Thyroid gland (tissue), 4 donors: ENCODE measurements around the gene ZNF789. TPM values are rescaled to one million over a fixed set of nuclear protein-coding genes. Genes with fewer than 3 reads are reported as not detected.

Experiments used
- DNase-seq, 2 donors: peaks; one replicate each; pipeline ENCODE4 v3.0.0-alpha.2; 2019
- H3K27ac ChIP-seq, 3 donors: fragments of 200-600 bp; sonication (generic); 1 replicate in 2 of 3; 2 replicates in 1 of 3; pipeline ENCODE4 v1.5.1; 2016 to 2019; ENCODE audit warnings: mild to moderate bottlenecking in 1 of 3, moderate library complexity in 1 of 3
- H3K27me3 ChIP-seq: fragments of 200-600 bp; sonication (generic); one replicate; pipeline ENCODE4 v1.5.1; 2019
- H3K36me3 ChIP-seq, 2 donors: fragments of 200-600 bp; sonication (generic); one replicate each; pipeline ENCODE4 v1.5.1; 2016 to 2019
- H3K4me1 ChIP-seq, 2 donors: fragments of 200-600 bp; sonication (generic); one replicate each; pipeline ENCODE4 v1.5.1; 2017 to 2019
- H3K4me3 ChIP-seq, 3 donors: fragments of 200-600 bp; sonication (generic); replicated peaks in 1 of 3; 1 replicate in 2 of 3; 2 replicates in 1 of 3; pipeline ENCODE4 v1.5.1; 2016; ENCODE audit warnings: mild to moderate bottlenecking in 1 of 3
- H3K9me3 ChIP-seq: fragments of 200-600 bp; sonication (generic); one replicate; pipeline ENCODE4 v1.5.1; 2017
- CTCF ChIP-seq, 6 experiments: fragments of 200-600 bp in 3 of 6; fragments of 450-650 bp in 3 of 6; sonication (generic) in 3 of 6; IDR thresholded peaks; one replicate each; pipeline ENCODE4 v1.5.1; 2016 to 2019; ENCODE audit warnings: antibody characterized with exemption in 6 of 6, mild to moderate bottlenecking in 2 of 6, inconsistent platforms in 1 of 6, moderate library complexity in 1 of 6
- POLR2A ChIP-seq, 2 donors: fragments of 450-650 bp; IDR thresholded peaks; one replicate each; pipeline ENCODE4 v1.6.1; 2017; ENCODE audit warnings: antibody characterized with exemption in 2 of 2, mild to moderate bottlenecking in 2 of 2, moderate library complexity in 1 of 2
- WGBS, 2 donors: methylation state at CpG; one replicate each; pipeline ENCODE4 v1.1.5; 2017; 5-methylcytosine and 5-hydroxymethylcytosine counted together
- intact Hi-C: fragments of 100-400 bp; cut with DNase I; formaldehyde crosslinking; loops from one replicate; pipeline ENCODE4 v1.15.1; 2023
- total RNA-seq, 4 donors: library from RNA; depleted of rRNA; stranded (reverse); fragments of >200 nt; gene quantifications; one replicate each; pipeline ENCODE4 v1.2.3, GENCODE V29; 2016

Gene ZNF789
- total RNA-seq, 4 donors from 2014 or later = 9.8 to 14.5 (median 11.4) TPM

- Histone ChIP-seq H3K4me3 (no peak overlapping the region), H3K4me1 (no peaks in the 10 kb centered on the region), H3K27me3 (no peaks in the 10 kb centered on the region), H3K36me3 (peaks cover 7 to 18% of the 10 kb centered on the region in 2 donors), H3K9me3 (no peaks in the 10 kb centered on the region), H3K27ac (no peak overlapping the region)
- intact Hi-C loops = no loop called here
- DNase-seq = no peak
- 96 to 100% methylated on average over 1 of the region's 1 CpG for WGBS, 2 donors
- TF ChIP-seq CTCF (IDR thresholded peaks at IDR 0.05) (no peak), POLR2A (IDR thresholded peaks at IDR 0.05) (no peak)
These were observed 41.4 kb downstream of the ZNF789 start for GRCh38 chr7:99514050-99514449.

GRCh38 chr7:99521399-99521798, 48.7 kb downstream of the ZNF789 start:
- no peak for TF ChIP-seq POLR2A (IDR thresholded peaks at IDR 0.05)
- TF ChIP-seq CTCF (IDR thresholded peaks at IDR 0.05) = no peak
- intact Hi-C loops = no loop called here
- H3K4me1 ChIP-seq = no peaks in the 10 kb centered on the region
- WGBS, 2 donors = 95 to 98% methylated on average over 3 of the region's 3 CpGs
- DNase-seq = no peak
- H3K27me3 ChIP-seq = no peaks in the 10 kb centered on the region
- H3K9me3 ChIP-seq = no peaks in the 10 kb centered on the region
- H3K36me3 ChIP-seq = peaks cover 13 to 21% of the 10 kb centered on the region in 2 donors
- no peak overlapping the region for H3K27ac ChIP-seq
- no peak overlapping the region for H3K4me3 ChIP-seq

GRCh38 chr7:99525713-99526440, 53.2 kb downstream of the ZNF789 start:
- Histone ChIP-seq H3K9me3 (no peaks in the 10 kb centered on the region), H3K4me1 (no peaks in the 10 kb centered on the region), H3K4me3 (no peak overlapping the region), H3K27ac (no peak overlapping the region), H3K36me3 (peaks cover 21 to 23% of the 10 kb centered on the region in 2 donors), H3K27me3 (no peaks in the 10 kb centered on the region)
- TF ChIP-seq POLR2A (IDR thresholded peaks at IDR 0.05) = no peak
- no peak for TF ChIP-seq CTCF (IDR thresholded peaks at IDR 0.05)
- no peak for DNase-seq
- 95 to 96% methylated on average over 21 of the region's 21 CpGs for WGBS, 2 donors
- intact Hi-C loops = no loop called here

- Histone ChIP-seq H3K27ac (no peak overlapping the region), H3K4me3 (no peak overlapping the region), H3K4me1 (no peaks in the 10 kb centered on the region), H3K36me3 (peaks cover 30 to 34% of the 10 kb centered on the region in 2 donors), H3K27me3 (no peaks in the 10 kb centered on the region), H3K9me3 (no peaks in the 10 kb centered on the region)
- TF ChIP-seq POLR2A (IDR thresholded peaks at IDR 0.05) = no peak
- no peak for TF ChIP-seq CTCF (IDR thresholded peaks at IDR 0.05)
- WGBS, 2 donors = 96 to 98% methylated on average over 12 of the region's 12 CpGs
- no peak for DNase-seq
- intact Hi-C loops = no loop called here
These were observed 58.7 kb downstream of the ZNF789 start for GRCh38 chr7:99531354-99531765.

- Histone ChIP-seq H3K4me3 (no peak overlapping the region), H3K27ac (no peak overlapping the region), H3K27me3 (no peaks in the 10 kb centered on the region), H3K36me3 (peaks cover 15 to 18% of the 10 kb centered on the region in 2 donors), H3K9me3 (no peaks in the 10 kb centered on the region), H3K4me1 (no peaks in the 10 kb centered on the region)
- no peak for DNase-seq
- intact Hi-C loops = no loop called here
- WGBS, 2 donors = 94 to 97% methylated on average over 2 of the region's 2 CpGs
- TF ChIP-seq POLR2A (IDR thresholded peaks at IDR 0.05) = no peak
These were observed 63.0 kb downstream of the ZNF789 start for GRCh38 chr7:99535667-99536066.

Other genes with a start within 250 kb of the ZNF789 start
- gene MYH16, start 200.1 kb upstream of the ZNF789 start, total RNA-seq = not detected
- gene ARPC1A, start 147.0 kb upstream of the ZNF789 start, total RNA-seq = 100 to 1,000 TPM; 120 to 183 (median 147) TPM
- 100 to 1,000 TPM; 214 to 273 (median 228) TPM for gene ARPC1B, start 98.2 kb upstream of the ZNF789 start, total RNA-seq
- gene PDAP1, start 64.3 kb upstream of the ZNF789 start, total RNA-seq = 100 to 1,000 TPM in 2 of 4 donors, 10 to 100 TPM in 2; 73.9 to 112 (median 93.2) TPM
- 10 to 100 TPM; 41.9 to 89.1 (median 65.4) TPM for gene BUD31, start 63.9 kb upstream of the ZNF789 start, total RNA-seq
- 1 to 10 TPM; 5.4 to 9.6 (median 8.2) TPM for gene PTCD1, start 34.1 kb upstream of the ZNF789 start, total RNA-seq
- gene CPSF4, start 33.9 kb upstream of the ZNF789 start, total RNA-seq = 10 to 100 TPM; 30.6 to 33.1 (median 32.7) TPM
- gene ATP5MF, start 6.7 kb upstream of the ZNF789 start, total RNA-seq = 1,000 to 10,000 TPM in 1 of 4 donors, 100 to 1,000 TPM in 3; 160 to 1,370 (median 678) TPM
- 10 to 100 TPM; 39.5 to 61.4 (median 46.1) TPM for gene ZNF394, start 27.4 kb downstream of the ZNF789 start, total RNA-seq
- gene ZKSCAN5, start 31.8 kb downstream of the ZNF789 start, total RNA-seq = 10 to 100 TPM in 2 of 4 donors, 1 to 10 TPM in 2; 8.7 to 14.1 (median 9.7) TPM
- gene FAM200A, start 79.2 kb downstream of the ZNF789 start, total RNA-seq = 10 to 100 TPM in 1 of 4 donors, 1 to 10 TPM in 3; 4.4 to 10.6 (median 7.4) TPM
- 100 to 1,000 TPM; 113 to 144 (median 118) TPM for gene ZNF655, start 85.8 kb downstream of the ZNF789 start, total RNA-seq
- gene TMEM225B, start 125.4 kb downstream of the ZNF789 start, total RNA-seq = 1 to 10 TPM; 1.1 to 3.2 (median 2.3) TPM
- gene ZSCAN25, start 144.1 kb downstream of the ZNF789 start, total RNA-seq = 10 to 100 TPM; 17.5 to 32.4 (median 23.8) TPM
- 1 to 10 TPM in 1 of 4 donors, under 1 TPM in 3; 0.24 to 1.2 (median 0.73) TPM for gene CYP3A5, start 207.1 kb downstream of the ZNF789 start, total RNA-seq